HepG2 (cell line): Measurements from ENCODE around the gene DPP6. TPM values are rescaled to one million over a fixed set of nuclear protein-coding genes. Genes with fewer than 3 reads are reported as not detected.

ENCODE experiments used
- ATAC-seq: fragments of 200-7000 bp; cut with Tn5 transposase; 3 replicates; pipeline ENCODE4 v1.9.1; 2020; ENCODE audit warnings: mild to moderate bottlenecking, moderate library complexity
- BruUV-seq: library from RNA; stranded (reverse); fragments of 400-500 nt; replicated peaks from 2 replicates; lab custom pipeline; 2021; lab: Mats Ljungman, UMichigan
- CTCF ChIA-PET: fragments of 300-600 bp; formaldehyde crosslinking; extraction: SDS; loops from one replicate; lab custom pipeline; 2021; ENCODE audit warnings: low total read pairs, inconsistent platforms, low intra/inter-chr PET ratio; lab: Yijun Ruan, JAX
- POLR2A ChIA-PET: fragments of 350-600 bp; sonication (Branson Sonifier 250); formaldehyde crosslinking; loops from one replicate; lab custom pipeline; 2020; ENCODE audit warnings: antibody characterized with exemption, inconsistent platforms; lab: Yijun Ruan, JAX
- DNase-seq: peaks from one replicate; pipeline ENCODE4 v3.0.0-alpha.2; 2015; ENCODE audit warnings: low spot score
- FAIRE-seq: peaks from 3 replicates; lab custom pipeline; 2011; peaks lifted over from hg19 to GRCh38; lab: Jason Lieb, UNC
- H2AFZ ChIP-seq: one replicate; pipeline ENCODE4 v1.6.1; 2011; ENCODE audit warnings: low read length, inconsistent platforms
- H3K27ac ChIP-seq: fragments of 300-600 bp; 3 replicates; pipeline ENCODE4 v1.8.0; 2011; ENCODE audit warnings: mixed run types, mild to moderate bottlenecking, mixed read lengths, low read length, inconsistent platforms; ENCODE audit not compliant: insufficient read depth; ENCODE audit errors: extremely low read length
- H3K27me3 ChIP-seq, 2 experiments: fragments of 200-600 bp in 1 of 2; 2 replicates in 1 of 2; 3 replicates in 1 of 2; pipeline versions ENCODE4 v1.6.0 to v1.8.0; 2011; ENCODE audit warnings: low read length in 2 of 2, mild to moderate bottlenecking in 2 of 2, moderate library complexity in 2 of 2, inconsistent platforms in 1 of 2; ENCODE audit not compliant: insufficient read depth in 2 of 2, control insufficient read depth in 1 of 2
- H3K36me3 ChIP-seq, 2 experiments: fragments of 200-600 bp in 1 of 2; replicated peaks in 1 of 2; 2 replicates in 1 of 2; 3 replicates in 1 of 2; pipeline versions ENCODE4 v1.5.1 to v1.8.0; 2011; ENCODE audit warnings: low read length in 2 of 2, inconsistent platforms in 1 of 2; ENCODE audit not compliant: insufficient read depth in 2 of 2, control insufficient read depth in 1 of 2
- H3K4me1 ChIP-seq: 2 replicates; pipeline ENCODE4 v1.5.1; 2012; ENCODE audit warnings: low read length, inconsistent platforms; ENCODE audit not compliant: insufficient read depth
- H3K4me2 ChIP-seq: 2 replicates; pipeline ENCODE4 v1.6.0; 2011; ENCODE audit warnings: low read depth, low read length, inconsistent platforms
- H3K4me3 ChIP-seq, 3 experiments: fragments of 200-600 bp in 1 of 3; sonication (generic), shearing (Covaris generic) in 1 of 3; replicated peaks in 1 of 3; 2 replicates each; pipeline ENCODE4 v1.5.1; 2011 to 2016; ENCODE audit warnings: low read length in 3 of 3, inconsistent platforms in 2 of 3, low read depth in 2 of 3, mild to moderate bottlenecking in 2 of 3, control low read depth in 1 of 3, mixed read lengths in 1 of 3; ENCODE audit not compliant: insufficient read depth in 1 of 3
- H3K79me2 ChIP-seq: one replicate; pipeline ENCODE4 v1.6.1; 2011; ENCODE audit warnings: low read length, inconsistent platforms; ENCODE audit not compliant: insufficient read depth
- H3K9ac ChIP-seq: 2 replicates; pipeline ENCODE4 v1.6.0; 2011; ENCODE audit warnings: mild to moderate bottlenecking, low read depth, low read length, inconsistent platforms; ENCODE audit not compliant: insufficient read depth
- H3K9me3 ChIP-seq: 2 replicates; pipeline ENCODE4 v1.5.1; 2012; ENCODE audit warnings: mild to moderate bottlenecking, low read length
- H4K20me1 ChIP-seq: 2 replicates; pipeline ENCODE4 v1.6.0; 2011; ENCODE audit warnings: inconsistent platforms, mild to moderate bottlenecking, low read length, moderate library complexity; ENCODE audit not compliant: insufficient read depth
- FOXO1 ChIP-seq: sonication (generic); formaldehyde crosslinking; IDR thresholded peaks from 2 replicates; pipeline ENCODE4 v1.4.0; 2020; ENCODE audit warnings: missing genetic modification reagents
- NFKB2 ChIP-seq: sonication (generic); formaldehyde crosslinking; IDR thresholded peaks from 2 replicates; pipeline ENCODE4 v1.4.0; 2020; ENCODE audit warnings: missing genetic modification reagents, borderline replicate concordance
- PHF20 ChIP-seq: sonication (generic); formaldehyde crosslinking; IDR thresholded peaks from 2 replicates; pipeline ENCODE4 v1.5.0; 2020; ENCODE audit warnings: mild to moderate bottlenecking, missing genetic modification reagents
- PRMT3 ChIP-seq: sonication (generic); formaldehyde crosslinking; IDR thresholded peaks from 2 replicates; pipeline ENCODE4 v1.8.1; 2022; ENCODE audit warnings: low read depth, mild to moderate bottlenecking, moderate library complexity, missing genetic modification reagents, borderline replicate concordance
- SALL2 ChIP-seq: sonication (generic); formaldehyde crosslinking; IDR thresholded peaks from 2 replicates; pipeline ENCODE4 v1.8.1; 2023; ENCODE audit warnings: mild to moderate bottlenecking, missing genetic modification reagents, inconsistent platforms
- TEAD3 ChIP-seq: optimal IDR thresholded peaks from 2 replicates; pipeline ENCODE3; 2016; ENCODE audit warnings: borderline replicate concordance
- ZBTB3 ChIP-seq: sonication (generic); formaldehyde crosslinking; IDR thresholded peaks from 2 replicates; pipeline ENCODE4 v1.4.0; 2020; ENCODE audit warnings: low read depth, mild to moderate bottlenecking, moderate library complexity, missing genetic modification reagents, borderline replicate concordance
- ZFP82 ChIP-seq: sonication (generic); formaldehyde crosslinking; IDR thresholded peaks from 2 replicates; pipeline ENCODE4 v1.5.1; 2020; ENCODE audit warnings: mild to moderate bottlenecking, missing genetic modification reagents, borderline replicate concordance
- ZNF484 ChIP-seq: sonication (generic); formaldehyde crosslinking; IDR thresholded peaks from 2 replicates; pipeline ENCODE4 v1.5.1; 2020; ENCODE audit warnings: mild to moderate bottlenecking, low read depth, missing genetic modification reagents, borderline replicate concordance
- WGBS: methylation state at CpG from one replicate; pipeline ENCODE4 v1.1.6; 2017; ENCODE audit warnings: low lambda C conversion rate; 5-methylcytosine and 5-hydroxymethylcytosine counted together
- in situ Hi-C: cut with HindIII; loops from 2 replicates; pipeline ENCODE4 v1.10.0; 2017; ENCODE audit warnings: low pct_unique_long_range_greater_than_20kb; ENCODE audit not compliant: extremely low pct_ligation_motif_present
- intact Hi-C: fragments of 100-400 bp; cut with micrococcal nuclease; formaldehyde crosslinking; loops from one replicate; pipeline ENCODE4 v1.10.0; 2022; ENCODE audit not compliant: unreplicated experiment
- polyA plus RNA-seq, 8 experiments: library from polyadenylated mRNA; depleted of rRNA in 3 of 8; stranded (reverse) in 7 of 8; unstranded in 1 of 8; fragments of >200 nt; fragmentation: Illumina TruSeq in 4 of 8; extraction: Trizol in 4 of 8; gene quantifications; 2 replicates each; pipeline versions ENCODE4 v1.2.1 to v1.2.3, GENCODE V29; 2011 to 2016; ENCODE audit warnings: low read depth in 4 of 8, missing spikeins in 1 of 8, mixed read lengths in 1 of 8; ENCODE audit not compliant: insufficient read depth in 1 of 8
- total RNA-seq, 5 experiments: library from RNA; depleted of rRNA; stranded (reverse); fragments of >200 nt; fragmentation: Illumina TruSeq; extraction: Trizol; gene quantifications; 2 replicates each; pipeline ENCODE4 v1.2.3, GENCODE V29; 2016; ENCODE audit warnings: low read depth in 1 of 5
- TF ChIP-seq, protein P1 (sequence below): sonication (generic); formaldehyde crosslinking; IDR thresholded peaks from 2 replicates; pipeline ENCODE4 v1.8.1; 2023; ENCODE audit warnings: mild to moderate bottlenecking, inconsistent platforms, moderate library complexity, missing genetic modification reagents, borderline replicate concordance
- TF ChIP-seq, protein P2 (sequence below): sonication (generic); formaldehyde crosslinking; IDR thresholded peaks from 2 replicates; pipeline ENCODE4 v1.8.0; 2022; ENCODE audit warnings: mild to moderate bottlenecking, missing genetic modification reagents

DPP6 gene
- total and polyA plus RNA-seq, 2 of the 13 experiments (the other 11 are each of a cell fraction or from before 2014, with no cell fraction given), result not detected

DNA sequence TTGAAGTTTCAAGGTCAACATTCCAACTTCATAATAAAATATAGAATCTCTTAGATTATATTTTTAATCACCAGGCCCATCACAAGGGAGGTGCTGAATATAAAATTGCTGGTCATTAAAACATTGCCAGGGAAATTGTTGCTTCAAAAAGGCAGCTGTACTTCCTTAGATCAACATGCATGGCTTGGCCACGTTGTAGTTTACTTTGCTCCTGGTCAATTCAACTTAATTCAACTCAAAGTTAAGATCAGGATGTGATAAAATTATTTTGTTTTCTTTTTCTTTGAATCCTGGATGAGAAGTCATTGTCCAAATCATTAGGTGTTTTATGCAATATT is 633.3 kb downstream of the DPP6 start:
- POLR2A ChIA-PET, result no interaction called here

DNA sequence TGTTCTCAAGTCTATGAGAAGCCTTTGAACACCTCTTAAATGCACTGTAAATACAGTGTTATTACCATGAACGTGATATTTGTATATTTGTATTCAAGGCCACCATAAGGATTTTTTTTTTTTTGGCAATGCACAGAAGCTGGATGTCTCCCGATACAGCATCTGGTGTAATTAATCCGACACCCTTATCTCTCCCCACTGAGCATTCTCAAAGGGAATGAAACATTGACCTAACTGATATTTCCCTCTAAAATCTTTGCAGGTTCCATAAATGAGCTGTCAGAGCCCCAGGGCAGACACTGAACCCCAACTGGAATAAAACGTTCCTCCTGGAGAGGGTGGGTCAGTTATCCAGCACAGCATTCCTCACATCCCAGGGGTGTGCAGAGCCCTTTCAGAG is 634.1 kb downstream of the DPP6 start:
- 0 out of 5 replicates have a peak, but pooled peaks cover 2 to 4% of the 10 kb centered on the region in 2 experiments for H3K27me3 ChIP-seq
- DNase-seq, result no peak
- BruUV-seq, result no TSS peak
- no peak overlapping the region for H3K9ac ChIP-seq
- no peak for FAIRE-seq
- 14% methylated on average over 4 of the region's 4 CpGs for WGBS
- H3K9me3 ChIP-seq, result no peaks in the 10 kb centered on the region
- no peaks in the 10 kb centered on the region for H3K4me1 ChIP-seq
- in situ Hi-C loops, result no loop called here
- no peak overlapping the region for H3K4me2 ChIP-seq
- no peak overlapping the region for H3K4me3 ChIP-seq
- TF ChIP-seq, protein P1, sequence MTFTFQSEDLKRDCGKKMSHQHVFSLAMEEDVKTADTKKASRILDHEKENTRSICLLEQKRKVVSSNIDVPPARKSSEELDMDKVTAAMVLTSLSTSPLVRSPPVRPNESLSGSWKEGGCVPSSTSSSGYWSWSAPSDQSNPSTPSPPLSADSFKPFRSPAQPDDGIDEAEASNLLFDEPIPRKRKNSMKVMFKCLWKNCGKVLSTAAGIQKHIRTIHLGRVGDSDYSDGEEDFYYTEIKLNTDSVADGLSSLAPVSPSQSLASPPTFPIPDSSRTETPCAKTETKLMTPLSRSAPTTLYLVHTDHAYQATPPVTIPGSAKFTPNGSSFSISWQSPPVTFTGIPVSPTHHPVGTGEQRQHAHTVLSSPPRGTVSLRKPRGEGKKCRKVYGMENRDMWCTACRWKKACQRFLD (CRISPR knock-in tag), result no peak
- TF ChIP-seq PRMT3 (CRISPR knock-in tag) (no peak), ZNF484 (no peak), ZFP82 (CRISPR knock-in tag) (no peak), ZBTB3 (CRISPR knock-in tag) (no peak), NFKB2 (CRISPR knock-in tag) (no peak)
- TF ChIP-seq, protein P2, sequence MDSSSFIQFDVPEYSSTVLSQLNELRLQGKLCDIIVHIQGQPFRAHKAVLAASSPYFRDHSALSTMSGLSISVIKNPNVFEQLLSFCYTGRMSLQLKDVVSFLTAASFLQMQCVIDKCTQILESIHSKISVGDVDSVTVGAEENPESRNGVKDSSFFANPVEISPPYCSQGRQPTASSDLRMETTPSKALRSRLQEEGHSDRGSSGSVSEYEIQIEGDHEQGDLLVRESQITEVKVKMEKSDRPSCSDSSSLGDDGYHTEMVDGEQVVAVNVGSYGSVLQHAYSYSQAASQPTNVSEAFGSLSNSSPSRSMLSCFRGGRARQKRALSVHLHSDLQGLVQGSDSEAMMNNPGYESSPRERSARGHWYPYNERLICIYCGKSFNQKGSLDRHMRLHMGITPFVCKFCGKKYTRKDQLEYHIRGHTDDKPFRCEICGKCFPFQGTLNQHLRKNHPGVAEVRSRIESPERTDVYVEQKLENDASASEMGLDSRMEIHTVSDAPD (CRISPR knock-in tag), result no peak
- H3K27ac ChIP-seq, result no peak overlapping the region
- no peak overlapping the region for H2AFZ ChIP-seq
- no peaks in the 10 kb centered on the region for H3K79me2 ChIP-seq
- ATAC-seq, result no peak
- H4K20me1 ChIP-seq, result no peaks in the 10 kb centered on the region
- no peaks in the 10 kb centered on the region for H3K36me3 ChIP-seq
- ChIA-PET POLR2A (no interaction called here), CTCF (no interaction called here)
- intact Hi-C loops, result no loop called here

More for the DNA sequence above, 633.3 kb downstream of the DPP6 start:
- in situ Hi-C loops (no loop called here), intact Hi-C loops (no loop called here)
- no peaks in the 10 kb centered on the region for H3K4me1 ChIP-seq
- DNase-seq, result no peak
- no peak overlapping the region for H3K4me3 ChIP-seq
- H2AFZ ChIP-seq, result no peak overlapping the region
- H4K20me1 ChIP-seq, result no peaks in the 10 kb centered on the region
- CTCF ChIA-PET, result no interaction called here
- FAIRE-seq, result no peak
- H3K4me2 ChIP-seq, result no peak overlapping the region
- H3K79me2 ChIP-seq, result no peaks in the 10 kb centered on the region
- WGBS, result 0% methylated on average over 1 of the region's 1 CpG
- no peak overlapping the region for H3K9ac ChIP-seq
- ATAC-seq, result no peak
- no TSS peak for BruUV-seq
- TF ChIP-seq FOXO1 (CRISPR knock-in tag) (no peak), SALL2 (no peak), TEAD3 (CRISPR knock-in tag) (no peak), PHF20 (CRISPR knock-in tag) (no peak)
- no peaks in the 10 kb centered on the region for H3K36me3 ChIP-seq
- H3K27ac ChIP-seq, result no peak overlapping the region
- 0 out of 5 replicates have a peak, but pooled peaks cover 0 to 2% of the 10 kb centered on the region in 2 experiments for H3K27me3 ChIP-seq
- H3K9me3 ChIP-seq, result no peaks in the 10 kb centered on the region
